HG03442 (cell line): Measurements from ENCODE around the gene GK.
"Not testable (repeated sequence)": the region's sequence is repeated elsewhere in the genome, so short reads cannot be mapped to it uniquely, and the experiment has no call there.

Experiments used
- ATAC-seq: cut with Tn5 transposase; IDR thresholded peaks from one replicate; pipeline ENCODE4 v1.9.1; 2021; ENCODE audit warnings: mild to moderate bottlenecking, moderate library complexity; ENCODE audit not compliant: unreplicated experiment

GK gene

GRCh38 chrX:30693999-30694650 lies 40.9 kb downstream of the GK start:
- ATAC-seq = no peak

- ATAC-seq = no peak
Observed at GRCh38 chrX:30702736-30703135, 49.5 kb downstream of the GK start.

GRCh38 chrX:30706216-30706775 lies 53.1 kb downstream of the GK start:
- ATAC-seq = no peak

GRCh38 chrX:30712214-30712613 lies 59.0 kb downstream of the GK start:
- ATAC-seq = no peak

- peak; percentile 98 for ATAC-seq
Observed at GRCh38 chrX:30713061-30713525, 59.9 kb downstream of the GK start.

GRCh38 chrX:30714138-30714537 lies 60.9 kb downstream of the GK start:
- ATAC-seq = no peak

GRCh38 chrX:30715976-30716375 lies 62.8 kb downstream of the GK start:
- no peak for ATAC-seq

GRCh38 chrX:30733852-30734660 lies 80.8 kb downstream of the GK start:
- no peak for ATAC-seq

GRCh38 chrX:30734782-30735181 lies 81.6 kb downstream of the GK start:
- ATAC-seq = no peak

GRCh38 chrX:30735839-30736238 lies 82.6 kb downstream of the GK start:
- peak; percentile 95 for ATAC-seq

GRCh38 chrX:30741545-30741944 lies 88.3 kb downstream of the GK start:
- ATAC-seq = no peak

GRCh38 chrX:30748342-30748960 lies 95.2 kb downstream of the GK start:
- no peak for ATAC-seq

GRCh38 chrX:30751497-30751896 lies 98.3 kb downstream of the GK start:
- ATAC-seq = no peak

- no peak for ATAC-seq
Observed at GRCh38 chrX:30762755-30763154, 109.5 kb downstream of the GK start.

GRCh38 chrX:30773764-30774163 lies 120.5 kb downstream of the GK start:
- ATAC-seq = not testable (repeated sequence)

- ATAC-seq = no peak
Observed at GRCh38 chrX:30777575-30777974, 124.4 kb downstream of the GK start.

GRCh38 chrX:30779453-30780030 lies 126.3 kb downstream of the GK start:
- ATAC-seq = no peak
